BLaER1 (cell line): ENCODE data around the gene LCAT.

ENCODE experiments used
- H3K27ac ChIP-seq: shearing (Covaris generic); formaldehyde crosslinking; 2 replicates; pipeline ENCODE4 v1.8.1; 2022
- H3K27me3 ChIP-seq: shearing (Covaris generic); formaldehyde crosslinking; 2 replicates; pipeline ENCODE4 v1.8.1; 2022
- H3K36me3 ChIP-seq: shearing (Covaris generic); formaldehyde crosslinking; 2 replicates; pipeline ENCODE4 v1.8.1; 2022
- H3K4me1 ChIP-seq: shearing (Covaris generic); formaldehyde crosslinking; 2 replicates; pipeline ENCODE4 v1.8.1; 2022
- H3K4me2 ChIP-seq: shearing (Covaris generic); formaldehyde crosslinking; 2 replicates; pipeline ENCODE4 v1.8.1; 2022
- H3K4me3 ChIP-seq: shearing (Covaris generic); formaldehyde crosslinking; 2 replicates; pipeline ENCODE4 v1.8.1; 2022
- H3K9ac ChIP-seq: shearing (Covaris generic); formaldehyde crosslinking; 2 replicates; pipeline ENCODE4 v1.8.1; 2022
- H3K9me3 ChIP-seq: shearing (Covaris generic); formaldehyde crosslinking; 2 replicates; pipeline ENCODE4 v1.8.1; 2022
- H4K20me1 ChIP-seq: shearing (Covaris generic); formaldehyde crosslinking; 2 replicates; pipeline ENCODE4 v1.8.1; 2022
- Cebpa-rat ChIP-seq: shearing (Covaris generic); IDR thresholded peaks from 2 replicates; pipeline ENCODE4 v1.8.1; 2022

The LCAT gene

DNA sequence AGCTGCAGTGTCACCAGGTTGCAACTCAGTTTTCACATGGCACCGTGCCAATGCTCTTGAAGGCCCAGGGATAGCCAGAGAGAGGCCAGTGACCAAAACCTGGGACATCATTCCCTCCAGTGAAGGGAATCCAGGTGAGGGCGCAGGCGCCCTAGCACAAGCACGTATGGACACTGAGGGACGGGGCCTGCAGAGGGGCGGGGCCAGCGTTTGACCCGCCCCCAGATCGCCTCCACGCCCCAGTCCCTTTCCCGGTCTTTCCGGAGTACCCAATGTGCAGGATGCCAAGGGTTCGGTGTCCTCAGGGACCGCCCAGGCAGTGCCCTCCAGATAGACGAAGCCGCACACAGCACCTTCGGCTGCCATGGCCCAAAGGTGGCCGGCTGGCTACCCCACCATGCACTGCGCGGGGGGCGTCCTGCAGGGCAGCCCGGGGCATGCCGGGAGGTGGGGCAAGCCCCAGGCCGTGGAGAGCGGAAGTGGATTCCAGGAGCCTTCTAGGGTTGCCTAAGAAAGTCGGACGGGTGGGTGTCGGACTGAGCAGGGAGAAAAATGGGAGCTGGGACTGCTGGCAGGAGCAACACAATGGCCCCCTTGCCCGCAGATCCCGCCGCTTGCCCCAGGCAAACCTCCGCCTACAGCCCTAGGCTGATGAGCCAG, 19.9 kb upstream of the LCAT start:
- Histone ChIP-seq H3K27ac (no peak overlapping the region), H3K4me2 (no peak overlapping the region), H4K20me1 (peaks cover 36% of the 10 kb centered on the region; the same call in 1 of the 2 replicates), H3K9ac (no peak overlapping the region), H3K4me1 (peaks cover 51% of the 10 kb centered on the region), H3K9me3 (no peaks in the 10 kb centered on the region), H3K36me3 (peaks cover 52% of the 10 kb centered on the region), H3K4me3 (no peak overlapping the region), H3K27me3 (no peaks in the 10 kb centered on the region)
- TF ChIP-seq Cebpa-rat = no peak

DNA sequence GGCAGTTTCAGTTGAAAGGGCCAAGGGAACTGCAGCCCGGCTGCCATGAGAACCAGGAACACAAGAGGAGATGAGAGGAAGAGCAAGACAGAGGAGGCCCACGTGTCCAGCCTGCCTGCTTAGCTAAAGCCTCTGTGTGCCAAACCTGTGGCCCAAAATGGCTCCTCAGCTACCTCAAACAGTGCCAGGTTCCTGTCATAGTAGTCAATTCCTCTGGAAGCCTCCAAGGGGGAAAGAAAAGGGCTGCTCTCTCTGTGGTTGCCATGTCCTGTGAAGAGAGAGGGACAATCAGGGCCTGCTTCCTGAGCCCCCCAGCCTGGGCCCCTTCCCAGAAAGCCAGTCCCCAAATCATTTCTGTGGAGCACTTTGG, 19.4 kb upstream of the LCAT start:
- H3K4me1 ChIP-seq = peaks cover 49% of the 10 kb centered on the region
- no peak overlapping the region for H3K4me3 ChIP-seq
- no peak overlapping the region for H3K27ac ChIP-seq
- TF ChIP-seq Cebpa-rat = no peak
- no peaks in the 10 kb centered on the region for H3K9me3 ChIP-seq
- no peak overlapping the region for H3K9ac ChIP-seq
- no peak overlapping the region for H3K4me2 ChIP-seq
- peaks cover 57% of the 10 kb centered on the region for H3K36me3 ChIP-seq
- H3K27me3 ChIP-seq = no peaks in the 10 kb centered on the region
- H4K20me1 ChIP-seq = peaks cover 36% of the 10 kb centered on the region; the same call in 1 of the 2 replicates

- H4K20me1 ChIP-seq = peaks cover 30% of the 10 kb centered on the region; the same call in 1 of the 2 replicates
- H3K9ac ChIP-seq = no peak overlapping the region
- H3K27ac ChIP-seq = no peak overlapping the region
- H3K27me3 ChIP-seq = no peaks in the 10 kb centered on the region
- no peak for TF ChIP-seq Cebpa-rat
- H3K4me3 ChIP-seq = no peak overlapping the region
- no peak overlapping the region for H3K4me2 ChIP-seq
- H3K9me3 ChIP-seq = no peaks in the 10 kb centered on the region
- H3K4me1 ChIP-seq = peaks cover 41% of the 10 kb centered on the region
- H3K36me3 ChIP-seq = peaks cover 64% of the 10 kb centered on the region
Observed at GRCh38 chr16:67962135-67962534, 18.2 kb upstream of the LCAT start.

- H3K9ac ChIP-seq = no peak overlapping the region
- H3K36me3 ChIP-seq = peaks cover 64% of the 10 kb centered on the region
Observed at GRCh38 chr16:67961551-67961957, 17.6 kb upstream of the LCAT start.

DNA sequence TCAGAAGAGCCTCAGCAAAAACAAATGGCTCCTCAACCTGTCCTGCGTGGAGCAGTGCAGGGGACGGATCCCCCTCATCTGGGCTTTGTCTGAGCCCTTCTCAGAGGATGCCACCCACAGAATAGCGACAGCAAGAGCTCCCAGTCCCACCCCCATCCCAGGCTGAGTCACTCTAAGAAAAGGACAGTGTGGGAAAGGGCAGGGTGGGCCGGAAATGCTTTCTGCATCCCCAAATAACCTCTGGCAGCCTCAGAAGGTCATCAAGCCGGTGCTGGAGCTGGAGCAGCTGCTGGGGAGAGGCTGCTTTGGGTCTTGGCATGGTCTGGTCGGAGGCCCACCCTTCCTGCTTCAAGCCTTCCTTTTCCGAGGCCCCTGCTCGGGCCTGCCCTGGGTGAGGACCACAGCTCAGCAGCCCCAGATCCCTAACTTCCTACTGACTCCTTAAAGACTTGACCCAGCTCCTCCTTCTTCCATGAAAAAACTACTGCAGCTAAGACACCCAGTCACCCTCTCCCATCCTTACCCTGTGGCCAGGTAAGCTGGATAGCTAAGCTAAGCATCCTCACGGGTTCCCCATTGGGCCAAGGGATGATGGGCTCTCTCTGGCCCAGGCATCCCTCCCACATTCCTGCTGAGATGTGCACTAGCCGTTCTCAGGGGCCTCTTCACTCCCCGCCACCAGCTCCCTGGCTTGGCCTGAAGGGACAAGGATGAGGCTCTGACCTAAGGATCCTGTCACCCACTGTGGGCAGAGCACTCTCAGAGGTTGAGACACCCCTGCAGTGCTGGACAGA, 15.8 kb upstream of the LCAT start:
- Histone ChIP-seq H3K9ac (no peak overlapping the region), H3K4me1 (peaks cover 17% of the 10 kb centered on the region), H3K9me3 (no peaks in the 10 kb centered on the region), H4K20me1 (peaks cover 6% of the 10 kb centered on the region; the same call in 1 of the 2 replicates), H3K4me2 (no peak overlapping the region), H3K27ac (no peak overlapping the region), H3K36me3 (peaks cover 70% of the 10 kb centered on the region), H3K27me3 (no peaks in the 10 kb centered on the region), H3K4me3 (no peak overlapping the region)
- no peak for TF ChIP-seq Cebpa-rat

More at GRCh38 chr16:67961551-67961957, 17.6 kb upstream of the LCAT start:
- no peak for TF ChIP-seq Cebpa-rat
- Histone ChIP-seq H4K20me1 (peaks cover 24% of the 10 kb centered on the region; the same call in 1 of the 2 replicates), H3K4me3 (no peak overlapping the region), H3K4me1 (peaks cover 35% of the 10 kb centered on the region), H3K4me2 (no peak overlapping the region), H3K9me3 (no peaks in the 10 kb centered on the region), H3K27ac (no peak overlapping the region), H3K27me3 (no peaks in the 10 kb centered on the region)

GRCh38 chr16:67957622-67958021, 13.7 kb upstream of the LCAT start:
- H3K36me3 ChIP-seq = peaks cover 68% of the 10 kb centered on the region
- H3K27me3 ChIP-seq = no peaks in the 10 kb centered on the region
- H3K4me2 ChIP-seq = no peak overlapping the region
- H3K9ac ChIP-seq = no peak overlapping the region
- no peak for TF ChIP-seq Cebpa-rat
- no peak overlapping the region for H3K4me3 ChIP-seq
- H3K4me1 ChIP-seq = peaks cover 17% of the 10 kb centered on the region
- H4K20me1 ChIP-seq = no peaks in the 10 kb centered on the region
- H3K9me3 ChIP-seq = no peaks in the 10 kb centered on the region
- no peak overlapping the region for H3K27ac ChIP-seq

- Histone ChIP-seq H3K9me3 (no peaks in the 10 kb centered on the region), H3K36me3 (peaks cover 65% of the 10 kb centered on the region), H3K27me3 (no peaks in the 10 kb centered on the region), H3K4me2 (no peak overlapping the region), H3K4me3 (no peak overlapping the region), H3K9ac (no peak overlapping the region), H3K4me1 (peaks cover 9% of the 10 kb centered on the region), H4K20me1 (no peaks in the 10 kb centered on the region), H3K27ac (no peak overlapping the region)
- TF ChIP-seq Cebpa-rat = no peak
Observed at GRCh38 chr16:67954421-67955196, 10.7 kb upstream of the LCAT start.

- H3K36me3 ChIP-seq = peaks cover 62% of the 10 kb centered on the region
- H3K4me2 ChIP-seq = no peak overlapping the region
- no peak for TF ChIP-seq Cebpa-rat
- no peak overlapping the region for H3K4me3 ChIP-seq
- H3K27ac ChIP-seq = no peak overlapping the region
- H3K4me1 ChIP-seq = peaks cover 9% of the 10 kb centered on the region
- H3K27me3 ChIP-seq = no peaks in the 10 kb centered on the region
- no peaks in the 10 kb centered on the region for H4K20me1 ChIP-seq
- H3K9me3 ChIP-seq = no peaks in the 10 kb centered on the region
- H3K9ac ChIP-seq = no peak overlapping the region
Observed at GRCh38 chr16:67953641-67954375, 9.9 kb upstream of the LCAT start.

DNA sequence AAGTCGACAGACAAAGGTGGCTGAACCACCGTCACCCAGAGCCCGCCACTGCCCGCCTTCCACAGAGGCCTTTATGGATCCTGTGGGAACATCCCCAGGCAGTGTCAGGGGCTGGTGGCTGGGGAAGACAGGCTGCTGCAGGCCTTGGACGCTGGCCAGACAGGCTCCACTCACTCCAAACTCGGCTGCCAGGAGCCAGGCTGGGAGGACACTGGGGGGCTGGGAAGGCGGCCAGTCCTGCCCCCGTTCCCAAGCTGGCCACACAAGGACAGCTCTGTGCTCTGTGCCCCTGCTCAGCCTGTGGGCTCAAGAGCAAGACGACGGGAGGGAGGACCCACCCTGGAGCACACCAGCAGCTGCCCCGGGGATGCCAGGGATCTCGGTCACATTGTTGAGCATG, 7.6 kb upstream of the LCAT start:
- Histone ChIP-seq H3K4me2 (no peak overlapping the region), H3K36me3 (peaks cover 73% of the 10 kb centered on the region), H3K4me3 (no peak overlapping the region), H3K9ac (no peak overlapping the region), H3K27ac (no peak overlapping the region), H4K20me1 (no peaks in the 10 kb centered on the region), H3K9me3 (no peaks in the 10 kb centered on the region), H3K4me1 (peaks cover 15% of the 10 kb centered on the region), H3K27me3 (no peaks in the 10 kb centered on the region)
- no peak for TF ChIP-seq Cebpa-rat
